ENCODE data around the gene SLC46A1.

- TF ChIP-seq CTCF (optimal IDR thresholded peaks at IDR 0.05 in 1 of 3, IDR thresholded peaks at IDR 0.05 in 1 of 3, conservative IDR thresholded peaks at IDR 0.05 in 1 of 3; ENCODE audit: extremely low read depth in 1 of 3, insufficient read depth in 2 of 3, low read length in 3 of 3), result peak in 1 of 3 experiments; percentile 13
- no peak for TF ChIP-seq EZH2 (IDR thresholded peaks at IDR 0.05; ENCODE audit: low read length)
These were observed 7.8 kb upstream of the SLC46A1 start for GRCh38 chr17:28413804-28414203.
